ENCODE results near the gene LUC7L. TPM values are rescaled to one million over a fixed set of nuclear protein-coding genes. Genes with fewer than 3 reads are reported as not detected.

Gene LUC7L
- polyA plus RNA-seq, 1 of the 3 experiments (the other 2 are of a cell fraction), result 97.7 TPM

DNA sequence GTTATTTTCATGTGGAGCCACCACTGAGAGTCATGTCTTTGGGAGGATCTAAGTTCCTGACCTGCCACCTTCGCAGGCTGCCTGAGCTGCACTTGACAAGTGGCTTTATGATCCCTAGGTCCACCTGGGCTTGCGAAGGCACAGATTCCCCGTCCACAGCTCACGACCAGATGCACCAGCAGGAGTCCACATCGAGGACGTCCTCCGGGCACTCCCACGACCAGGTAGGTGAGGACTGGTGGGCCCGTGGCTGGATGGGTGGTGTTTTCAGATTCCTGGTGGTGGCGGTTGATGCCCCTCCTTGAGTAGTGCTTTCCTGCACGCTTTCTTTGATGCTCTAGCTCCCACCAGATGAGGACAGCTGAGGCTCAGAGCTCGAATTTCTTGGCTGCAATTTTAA, 20.2 kb upstream of the LUC7L start:
- CTCF ChIA-PET, result interaction anchor here (0.7 to 1.8 kb wide), 3 partner anchors 10 to 153 kb away, joined by 3 to 6 read pairs (median 4); no protein-coding TSS in a partner anchor
- H3K27ac ChIP-seq (ENCODE audit: low read depth in 2 of 2, low read length in 1 of 2), result no peak overlapping the region

DNA sequence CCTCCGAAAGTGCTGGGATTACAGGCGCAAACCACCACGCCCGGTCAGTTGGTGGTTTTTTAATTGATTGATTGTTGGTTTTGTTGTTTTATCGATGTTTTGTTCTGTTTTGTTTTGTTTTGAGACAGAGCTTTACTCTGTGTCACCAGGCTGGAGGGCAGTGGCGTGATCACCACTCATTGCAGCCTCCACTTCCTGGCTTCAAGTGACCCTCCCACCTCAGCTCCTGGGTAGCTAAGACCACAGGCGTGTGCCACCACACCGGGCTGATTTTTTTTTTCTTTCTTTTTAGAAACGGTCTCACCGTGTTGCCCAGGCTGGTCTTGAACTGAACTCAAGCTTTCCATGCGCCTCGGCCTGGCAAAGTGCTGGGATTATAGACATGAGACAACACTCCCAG, 17.8 kb upstream of the LUC7L start:
- Histone ChIP-seq H3K79me2 (ENCODE audit: insufficient read depth) (peaks cover 14% of the 10 kb centered on the region), H3K9ac (no peak overlapping the region), H3K4me2 (no peak overlapping the region), H3K27ac (ENCODE audit: low read depth in 2 of 2, low read length in 1 of 2) (no peak overlapping the region), H3K36me3 (replicated peaks in 1 of 2; ENCODE audit: control insufficient read depth in 1 of 2, insufficient read depth in 2 of 2, low read length in 1 of 2) (no peaks in the 10 kb centered on the region), H3K27me3 (ENCODE audit: insufficient read depth) (no peaks in the 10 kb centered on the region), H2AFZ (ENCODE audit: low read depth) (no peak overlapping the region), H3K4me1 (ENCODE audit: control insufficient read depth in 1 of 2, insufficient read depth in 2 of 2, low read depth in 1 of 2, low read length in 1 of 2) (no peaks in the 10 kb centered on the region), H4K20me1 (ENCODE audit: insufficient read depth) (no peaks in the 10 kb centered on the region), H3K9me2 (no peaks in the 10 kb centered on the region), H3K9me3 (no peaks in the 10 kb centered on the region), H3F3A (replicated peaks; ENCODE audit: insufficient read depth) (no peaks in the 10 kb centered on the region), H3K4me3 (ENCODE audit: low read depth in 2 of 2, low read length in 1 of 2) (no peak overlapping the region)
- ChIA-PET CTCF (no interaction called here), POLR2A (no interaction called here)
- TF ChIP-seq RXRA (IDR thresholded peaks at IDR 0.05; ENCODE audit: borderline replicate concordance, low read depth) (no peak), TCF12 (IDR thresholded peaks at IDR 0.05) (no peak), MEF2A (IDR thresholded peaks at IDR 0.05; ENCODE audit: borderline replicate concordance, low read depth) (no peak), FOXJ3 (CRISPR knock-in tag; IDR thresholded peaks at IDR 0.05) (no peak), PBX3 (IDR thresholded peaks at IDR 0.05) (no peak), NRF1 (IDR thresholded peaks at IDR 0.05; ENCODE audit: low read depth, low read length) (no peak)
- TF ChIP-seq, protein P1, sequence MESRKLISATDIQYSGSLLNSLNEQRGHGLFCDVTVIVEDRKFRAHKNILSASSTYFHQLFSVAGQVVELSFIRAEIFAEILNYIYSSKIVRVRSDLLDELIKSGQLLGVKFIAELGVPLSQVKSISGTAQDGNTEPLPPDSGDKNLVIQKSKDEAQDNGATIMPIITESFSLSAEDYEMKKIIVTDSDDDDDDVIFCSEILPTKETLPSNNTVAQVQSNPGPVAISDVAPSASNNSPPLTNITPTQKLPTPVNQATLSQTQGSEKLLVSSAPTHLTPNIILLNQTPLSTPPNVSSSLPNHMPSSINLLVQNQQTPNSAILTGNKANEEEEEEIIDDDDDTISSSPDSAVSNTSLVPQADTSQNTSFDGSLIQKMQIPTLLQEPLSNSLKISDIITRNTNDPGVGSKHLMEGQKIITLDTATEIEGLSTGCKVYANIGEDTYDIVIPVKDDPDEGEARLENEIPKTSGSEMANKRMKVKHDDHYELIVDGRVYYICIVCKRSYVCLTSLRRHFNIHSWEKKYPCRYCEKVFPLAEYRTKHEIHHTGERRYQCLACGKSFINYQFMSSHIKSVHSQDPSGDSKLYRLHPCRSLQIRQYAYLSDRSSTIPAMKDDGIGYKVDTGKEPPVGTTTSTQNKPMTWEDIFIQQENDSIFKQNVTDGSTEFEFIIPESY (IDR thresholded peaks at IDR 0.05; ENCODE audit: borderline replicate concordance, low read depth), result no peak
- TF ChIP-seq, protein P2, sequence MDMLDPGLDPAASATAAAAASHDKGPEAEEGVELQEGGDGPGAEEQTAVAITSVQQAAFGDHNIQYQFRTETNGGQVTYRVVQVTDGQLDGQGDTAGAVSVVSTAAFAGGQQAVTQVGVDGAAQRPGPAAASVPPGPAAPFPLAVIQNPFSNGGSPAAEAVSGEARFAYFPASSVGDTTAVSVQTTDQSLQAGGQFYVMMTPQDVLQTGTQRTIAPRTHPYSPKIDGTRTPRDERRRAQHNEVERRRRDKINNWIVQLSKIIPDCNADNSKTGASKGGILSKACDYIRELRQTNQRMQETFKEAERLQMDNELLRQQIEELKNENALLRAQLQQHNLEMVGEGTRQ (IDR thresholded peaks at IDR 0.05; ENCODE audit: borderline replicate concordance, low read depth, low read length), result no peak
- no peak for DNase-seq
- WGBS (ENCODE audit: low lambda C conversion rate), result 96% methylated on average over 12 of the region's 12 CpGs

More for the DNA sequence above, 20.2 kb upstream of the LUC7L start:
- no peaks in the 10 kb centered on the region for H3F3A ChIP-seq (replicated peaks; ENCODE audit: insufficient read depth)
- no peak overlapping the region for H3K4me2 ChIP-seq
- WGBS (ENCODE audit: low lambda C conversion rate), result 86% methylated on average over 6 of the region's 12 CpGs
- peaks cover 9% of the 10 kb centered on the region; the same call in 1 of the 2 replicates for H3K79me2 ChIP-seq (ENCODE audit: insufficient read depth)
- TF ChIP-seq TEAD4 (IDR thresholded peaks at IDR 0.05; ENCODE audit: borderline replicate concordance, insufficient read depth), result no peak
- TF ChIP-seq MEF2A (IDR thresholded peaks at IDR 0.05; ENCODE audit: borderline replicate concordance, low read depth), result no peak
- TF ChIP-seq JUND (IDR thresholded peaks at IDR 0.05), result no peak
- no peak for TF ChIP-seq EZH2phosphoT487 (IDR thresholded peaks at IDR 0.05; ENCODE audit: borderline replicate concordance, low read depth)
- no peak for TF ChIP-seq RCOR1 (IDR thresholded peaks at IDR 0.05; ENCODE audit: low read length)
- TF ChIP-seq POLR2AphosphoS5 (IDR thresholded peaks at IDR 0.05; ENCODE audit: low read depth, low read length), result no peak
- TF ChIP-seq MXI1 (IDR thresholded peaks at IDR 0.05; ENCODE audit: low read depth, low read length), result no peak
- no peak for TF ChIP-seq ELF1 (IDR thresholded peaks at IDR 0.05)
- TF ChIP-seq GABPA (IDR thresholded peaks at IDR 0.05; ENCODE audit: low read depth), result no peak
- no peak for TF ChIP-seq RXRA (IDR thresholded peaks at IDR 0.05; ENCODE audit: borderline replicate concordance, low read depth)
- no peak for TF ChIP-seq GATA2 (CRISPR knock-in tag; IDR thresholded peaks at IDR 0.05)
- no peak for TF ChIP-seq TCF12 (IDR thresholded peaks at IDR 0.05)
- TF ChIP-seq FOXM1 (IDR thresholded peaks at IDR 0.05; ENCODE audit: low read depth), result no peak
- no peak for TF ChIP-seq IRF3 (IDR thresholded peaks at IDR 0.05; ENCODE audit: low read depth, low read length)
- no peak for TF ChIP-seq SIN3A (IDR thresholded peaks at IDR 0.05; ENCODE audit: borderline replicate concordance, low read depth, low read length)
- no peak for TF ChIP-seq TAF1 (IDR thresholded peaks at IDR 0.05; ENCODE audit: borderline replicate concordance, low read depth, low read length)
- no peak for TF ChIP-seq RAD21 (IDR thresholded peaks at IDR 0.05; ENCODE audit: low read length)
- TF ChIP-seq FOSL2 (IDR thresholded peaks at IDR 0.05; ENCODE audit: borderline replicate concordance, low read depth), result no peak
- no peak for TF ChIP-seq USF1 (IDR thresholded peaks at IDR 0.05; ENCODE audit: borderline replicate concordance, low read depth)
- no peak overlapping the region for H3K4me3 ChIP-seq (ENCODE audit: low read depth in 2 of 2, low read length in 1 of 2)
- H2AFZ ChIP-seq (ENCODE audit: low read depth), result no peak overlapping the region
- H3K9me3 ChIP-seq, result no peaks in the 10 kb centered on the region
- no peak overlapping the region for H3K9ac ChIP-seq
- no peaks in the 10 kb centered on the region for H3K9me2 ChIP-seq
- no peaks in the 10 kb centered on the region for H4K20me1 ChIP-seq (ENCODE audit: insufficient read depth)
- POLR2A ChIA-PET, result no interaction called here
- peaks cover 4 to 9% of the 10 kb centered on the region in 2 experiments for H3K36me3 ChIP-seq (replicated peaks in 1 of 2; ENCODE audit: control insufficient read depth in 1 of 2, insufficient read depth in 2 of 2, low read length in 1 of 2)
- no peaks in the 10 kb centered on the region for H3K27me3 ChIP-seq (ENCODE audit: insufficient read depth)
- DNase-seq, result no peak
- no peaks in the 10 kb centered on the region; a peak in 1 of 4 replicates for H3K4me1 ChIP-seq (ENCODE audit: control insufficient read depth in 1 of 2, insufficient read depth in 2 of 2, low read depth in 1 of 2, low read length in 1 of 2)
